ENCODE results near the gene HFE. TPM values are rescaled to one million over a fixed set of nuclear protein-coding genes. Genes with fewer than 3 reads are reported as not detected.

Gene HFE
- total and polyA plus RNA-seq, 2 of the 13 experiments (the other 11 are each of a cell fraction or from before 2014, with no cell fraction given): 3.7 to 6.3 TPM

DNA sequence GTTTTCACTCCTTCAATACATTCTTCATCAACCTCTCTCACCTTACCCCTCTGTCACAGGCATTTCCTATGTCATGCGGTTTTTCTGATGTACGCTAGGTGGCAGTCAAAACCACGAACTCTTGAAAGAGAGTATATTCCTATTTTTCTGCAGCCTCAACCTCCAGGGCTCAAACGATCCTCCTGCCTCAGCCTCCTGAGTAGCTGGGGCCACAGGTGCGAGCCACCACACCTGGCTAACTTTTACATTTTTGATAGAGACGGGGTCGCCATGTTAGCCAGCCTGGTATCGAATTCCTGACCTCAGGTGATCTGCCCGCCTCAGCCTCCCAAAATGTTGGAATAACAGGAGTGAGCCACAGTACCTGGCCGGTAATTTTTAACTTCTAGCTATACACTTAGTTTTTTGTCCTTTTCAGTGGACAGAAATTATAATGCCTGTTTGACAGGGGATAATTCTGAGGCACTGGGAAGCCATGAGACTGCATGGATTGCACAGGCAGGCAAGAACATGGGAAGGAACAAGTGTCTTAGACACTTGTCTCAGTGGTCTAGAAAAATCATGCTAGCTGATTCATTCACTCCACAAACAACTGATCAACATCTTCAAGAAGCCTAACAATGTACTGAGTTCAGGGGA is 22.5 kb upstream of the HFE start (continued):
- TF ChIP-seq NR2F1 (CRISPR knock-in tag; IDR thresholded peaks at IDR 0.05) (0 out of 4 replicates have a peak, but pooled peaks of 1 of the 2 experiments have one; percentile 14), ZNF24 (IDR thresholded peaks at IDR 0.05) (peak; percentile 74), SUZ12 (IDR thresholded peaks at IDR 0.05; ENCODE audit: low read depth, low read length) (no peak), TGIF2 (CRISPR knock-in tag; IDR thresholded peaks at IDR 0.05) (no peak), ZNF180 (CRISPR knock-in tag; IDR thresholded peaks at IDR 0.05; ENCODE audit: borderline replicate concordance, low read depth) (no peak), FOXO1 (CRISPR knock-in tag; IDR thresholded peaks at IDR 0.05) (no peak), ZNF570 (CRISPR knock-in tag; IDR thresholded peaks at IDR 0.05; ENCODE audit: borderline replicate concordance) (no peak), ZBTB39 (CRISPR knock-in tag; IDR thresholded peaks at IDR 0.05) (peak; percentile 72; the same call in 1 of the 2 replicates), ZNF75D (CRISPR knock-in tag; IDR thresholded peaks at IDR 0.05; ENCODE audit: borderline replicate concordance) (no peak), MAF1 (CRISPR knock-in tag; IDR thresholded peaks at IDR 0.05; ENCODE audit: borderline replicate concordance) (no peak), ZNF333 (CRISPR knock-in tag; IDR thresholded peaks at IDR 0.05; ENCODE audit: borderline replicate concordance) (no peak), RFX1 (IDR thresholded peaks at IDR 0.05) (no peak), ZNF207 (IDR thresholded peaks at IDR 0.05; ENCODE audit: borderline replicate concordance) (no peak), ZNF530 (CRISPR knock-in tag; IDR thresholded peaks at IDR 0.05; ENCODE audit: low read depth) (no peak), FOXC1 (CRISPR knock-in tag; IDR thresholded peaks at IDR 0.05; ENCODE audit: borderline replicate concordance) (0 out of 2 replicates have a peak, but pooled peaks have one; percentile 64), SMAD9 (CRISPR knock-in tag; IDR thresholded peaks at IDR 0.05) (0 out of 2 replicates have a peak, but pooled peaks have one; percentile 56), XRCC5 (optimal IDR thresholded peaks at IDR 0.05; ENCODE audit: low read length) (peak; percentile 28), HMG20A (CRISPR knock-in tag; IDR thresholded peaks at IDR 0.05; ENCODE audit: borderline replicate concordance) (0 out of 2 replicates have a peak, but pooled peaks have one; percentile 9)
- TF ChIP-seq, protein P1, sequence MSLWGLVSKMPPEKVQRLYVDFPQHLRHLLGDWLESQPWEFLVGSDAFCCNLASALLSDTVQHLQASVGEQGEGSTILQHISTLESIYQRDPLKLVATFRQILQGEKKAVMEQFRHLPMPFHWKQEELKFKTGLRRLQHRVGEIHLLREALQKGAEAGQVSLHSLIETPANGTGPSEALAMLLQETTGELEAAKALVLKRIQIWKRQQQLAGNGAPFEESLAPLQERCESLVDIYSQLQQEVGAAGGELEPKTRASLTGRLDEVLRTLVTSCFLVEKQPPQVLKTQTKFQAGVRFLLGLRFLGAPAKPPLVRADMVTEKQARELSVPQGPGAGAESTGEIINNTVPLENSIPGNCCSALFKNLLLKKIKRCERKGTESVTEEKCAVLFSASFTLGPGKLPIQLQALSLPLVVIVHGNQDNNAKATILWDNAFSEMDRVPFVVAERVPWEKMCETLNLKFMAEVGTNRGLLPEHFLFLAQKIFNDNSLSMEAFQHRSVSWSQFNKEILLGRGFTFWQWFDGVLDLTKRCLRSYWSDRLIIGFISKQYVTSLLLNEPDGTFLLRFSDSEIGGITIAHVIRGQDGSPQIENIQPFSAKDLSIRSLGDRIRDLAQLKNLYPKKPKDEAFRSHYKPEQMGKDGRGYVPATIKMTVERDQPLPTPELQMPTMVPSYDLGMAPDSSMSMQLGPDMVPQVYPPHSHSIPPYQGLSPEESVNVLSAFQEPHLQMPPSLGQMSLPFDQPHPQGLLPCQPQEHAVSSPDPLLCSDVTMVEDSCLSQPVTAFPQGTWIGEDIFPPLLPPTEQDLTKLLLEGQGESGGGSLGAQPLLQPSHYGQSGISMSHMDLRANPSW (CRISPR knock-in tag; IDR thresholded peaks at IDR 0.05; ENCODE audit: borderline replicate concordance): no peak
- TF ChIP-seq, protein P2, sequence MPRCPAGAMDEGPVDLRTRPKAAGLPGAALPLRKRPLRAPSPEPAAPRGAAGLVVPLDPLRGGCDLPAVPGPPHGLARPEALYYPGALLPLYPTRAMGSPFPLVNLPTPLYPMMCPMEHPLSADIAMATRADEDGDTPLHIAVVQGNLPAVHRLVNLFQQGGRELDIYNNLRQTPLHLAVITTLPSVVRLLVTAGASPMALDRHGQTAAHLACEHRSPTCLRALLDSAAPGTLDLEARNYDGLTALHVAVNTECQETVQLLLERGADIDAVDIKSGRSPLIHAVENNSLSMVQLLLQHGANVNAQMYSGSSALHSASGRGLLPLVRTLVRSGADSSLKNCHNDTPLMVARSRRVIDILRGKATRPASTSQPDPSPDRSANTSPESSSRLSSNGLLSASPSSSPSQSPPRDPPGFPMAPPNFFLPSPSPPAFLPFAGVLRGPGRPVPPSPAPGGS (CRISPR knock-in tag; IDR thresholded peaks at IDR 0.05): no peak; the same call in 1 of the 2 replicates
- TF ChIP-seq, protein P3, sequence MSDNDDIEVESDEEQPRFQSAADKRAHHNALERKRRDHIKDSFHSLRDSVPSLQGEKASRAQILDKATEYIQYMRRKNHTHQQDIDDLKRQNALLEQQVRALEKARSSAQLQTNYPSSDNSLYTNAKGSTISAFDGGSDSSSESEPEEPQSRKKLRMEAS (IDR thresholded peaks at IDR 0.05): 0 out of 2 replicates have a peak, but pooled peaks have one; percentile 25
